Measurements from ENCODE around the gene PPM1B. TPM values are rescaled to one million over a fixed set of nuclear protein-coding genes. Genes with fewer than 3 reads are reported as not detected.

Gene PPM1B
- total and polyA plus RNA-seq, 2 donors (not counting 1 experiment from before 2014, with no cell fraction given): 25.8 to 34.5 TPM

GRCh38 chr2:44233450-44234128 is 64.9 kb downstream of the PPM1B start:
- Histone ChIP-seq H3K4me2 (ENCODE audit: extremely low read depth, insufficient read depth, low read length) (peak overlapping the region; percentile 35), H3K9ac (ENCODE audit: insufficient read depth, low read length) (no peak overlapping the region), H4K20me1 (ENCODE audit: control insufficient read depth, extremely low read depth, insufficient read depth, low read length) (no peaks in the 10 kb centered on the region), H3K4me1 (ENCODE audit: control insufficient read depth, extremely low read depth, insufficient read depth, low read length) (peaks cover 3% of the 10 kb centered on the region), H3K9me3 (ENCODE audit: control insufficient read depth, insufficient read depth, low read depth, low read length) (no peaks in the 10 kb centered on the region), H3K4me3 (replicated peaks in 1 of 4; ENCODE audit: control extremely low read depth in 1 of 4, insufficient read depth in 1 of 4, low read depth in 3 of 4, low read length in 4 of 4) (no peak overlapping the region), H3K79me2 (ENCODE audit: control insufficient read depth, insufficient read depth, low read length) (no peaks in the 10 kb centered on the region), H3K36me3 (ENCODE audit: control insufficient read depth, insufficient read depth, low read length) (no peaks in the 10 kb centered on the region), H2AFZ (ENCODE audit: low read length) (no peak overlapping the region), H3K27ac (ENCODE audit: insufficient read depth, low read length) (no peak overlapping the region), H3K27me3 (ENCODE audit: control insufficient read depth, insufficient read depth, low read length) (no peaks in the 10 kb centered on the region)
- peak; percentile 56 to 83 for DNase-seq (ENCODE audit: low read depth in 2 of 2)
- TF ChIP-seq EZH2 (IDR thresholded peaks at IDR 0.05; ENCODE audit: low read length, missing control alignments): no peak
- TF ChIP-seq CTCF (conservative IDR thresholded peaks at IDR 0.05 in 1 of 2, IDR thresholded peaks at IDR 0.05 in 1 of 2; ENCODE audit: low read depth in 1 of 2, low read length in 2 of 2): no peak

- no peak overlapping the region for H3K4me3 ChIP-seq (replicated peaks in 1 of 4; ENCODE audit: control extremely low read depth in 1 of 4, insufficient read depth in 1 of 4, low read depth in 3 of 4, low read length in 4 of 4)
- H3K27ac ChIP-seq (ENCODE audit: insufficient read depth, low read length): no peak overlapping the region
- DNase-seq (ENCODE audit: low read depth in 2 of 2): no peak
- H2AFZ ChIP-seq (ENCODE audit: low read length): no peak overlapping the region
- H3K9me3 ChIP-seq (ENCODE audit: control insufficient read depth, insufficient read depth, low read depth, low read length): no peaks in the 10 kb centered on the region
- no peaks in the 10 kb centered on the region for H3K79me2 ChIP-seq (ENCODE audit: control insufficient read depth, insufficient read depth, low read length)
- H3K9ac ChIP-seq (ENCODE audit: insufficient read depth, low read length): no peak overlapping the region
- peaks cover 3% of the 10 kb centered on the region for H3K4me1 ChIP-seq (ENCODE audit: control insufficient read depth, extremely low read depth, insufficient read depth, low read length)
- no peaks in the 10 kb centered on the region for H4K20me1 ChIP-seq (ENCODE audit: control insufficient read depth, extremely low read depth, insufficient read depth, low read length)
- no peaks in the 10 kb centered on the region for H3K36me3 ChIP-seq (ENCODE audit: control insufficient read depth, insufficient read depth, low read length)
- TF ChIP-seq CTCF (conservative IDR thresholded peaks at IDR 0.05 in 1 of 2, IDR thresholded peaks at IDR 0.05 in 1 of 2; ENCODE audit: low read depth in 1 of 2, low read length in 2 of 2) (no peak), EZH2 (IDR thresholded peaks at IDR 0.05; ENCODE audit: low read length, missing control alignments) (no peak)
- H3K4me2 ChIP-seq (ENCODE audit: extremely low read depth, insufficient read depth, low read length): no peak overlapping the region
- no peaks in the 10 kb centered on the region for H3K27me3 ChIP-seq (ENCODE audit: control insufficient read depth, insufficient read depth, low read length)
Observed at GRCh38 chr2:44237221-44237620, 68.5 kb downstream of the PPM1B start.

- H3K9me3 ChIP-seq (ENCODE audit: control insufficient read depth, insufficient read depth, low read depth, low read length): no peaks in the 10 kb centered on the region
- no peaks in the 10 kb centered on the region for H4K20me1 ChIP-seq (ENCODE audit: control insufficient read depth, extremely low read depth, insufficient read depth, low read length)
- peaks cover 2% of the 10 kb centered on the region for H3K4me1 ChIP-seq (ENCODE audit: control insufficient read depth, extremely low read depth, insufficient read depth, low read length)
- H3K9ac ChIP-seq (ENCODE audit: insufficient read depth, low read length): no peak overlapping the region
- H3K79me2 ChIP-seq (ENCODE audit: control insufficient read depth, insufficient read depth, low read length): no peaks in the 10 kb centered on the region
- TF ChIP-seq CTCF (conservative IDR thresholded peaks at IDR 0.05 in 1 of 2, IDR thresholded peaks at IDR 0.05 in 1 of 2; ENCODE audit: low read depth in 1 of 2, low read length in 2 of 2): no peak
- no peak for TF ChIP-seq EZH2 (IDR thresholded peaks at IDR 0.05; ENCODE audit: low read length, missing control alignments)
- H3K27ac ChIP-seq (ENCODE audit: insufficient read depth, low read length): no peak overlapping the region
- H2AFZ ChIP-seq (ENCODE audit: low read length): no peak overlapping the region
- no peaks in the 10 kb centered on the region for H3K36me3 ChIP-seq (ENCODE audit: control insufficient read depth, insufficient read depth, low read length)
- H3K27me3 ChIP-seq (ENCODE audit: control insufficient read depth, insufficient read depth, low read length): no peaks in the 10 kb centered on the region
- no peak overlapping the region for H3K4me3 ChIP-seq (replicated peaks in 1 of 4; ENCODE audit: control extremely low read depth in 1 of 4, insufficient read depth in 1 of 4, low read depth in 3 of 4, low read length in 4 of 4)
- H3K4me2 ChIP-seq (ENCODE audit: extremely low read depth, insufficient read depth, low read length): no peak overlapping the region
- peak in 1 of 2 donors; percentile 3 for DNase-seq (ENCODE audit: low read depth in 2 of 2)
Observed at GRCh38 chr2:44242904-44243303, 74.2 kb downstream of the PPM1B start.

All from fibroblast of lung (primary cell).